ENCODE results near the gene GUCY1A1. TPM values are rescaled to one million over a fixed set of nuclear protein-coding genes. Genes with fewer than 3 reads are reported as not detected.
A peak's percentile ranks its signal among the peaks of the same experiment; 100 is the strongest.

Gene GUCY1A1, protein sequence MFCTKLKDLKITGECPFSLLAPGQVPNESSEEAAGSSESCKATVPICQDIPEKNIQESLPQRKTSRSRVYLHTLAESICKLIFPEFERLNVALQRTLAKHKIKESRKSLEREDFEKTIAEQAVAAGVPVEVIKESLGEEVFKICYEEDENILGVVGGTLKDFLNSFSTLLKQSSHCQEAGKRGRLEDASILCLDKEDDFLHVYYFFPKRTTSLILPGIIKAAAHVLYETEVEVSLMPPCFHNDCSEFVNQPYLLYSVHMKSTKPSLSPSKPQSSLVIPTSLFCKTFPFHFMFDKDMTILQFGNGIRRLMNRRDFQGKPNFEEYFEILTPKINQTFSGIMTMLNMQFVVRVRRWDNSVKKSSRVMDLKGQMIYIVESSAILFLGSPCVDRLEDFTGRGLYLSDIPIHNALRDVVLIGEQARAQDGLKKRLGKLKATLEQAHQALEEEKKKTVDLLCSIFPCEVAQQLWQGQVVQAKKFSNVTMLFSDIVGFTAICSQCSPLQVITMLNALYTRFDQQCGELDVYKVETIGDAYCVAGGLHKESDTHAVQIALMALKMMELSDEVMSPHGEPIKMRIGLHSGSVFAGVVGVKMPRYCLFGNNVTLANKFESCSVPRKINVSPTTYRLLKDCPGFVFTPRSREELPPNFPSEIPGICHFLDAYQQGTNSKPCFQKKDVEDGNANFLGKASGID
- total RNA-seq = 29.4 to 33.9 TPM (median 30.9 TPM) in 3 replicates
- long read RNA-seq, transcript GUCY1A1-205 (10 exons, 2,715 nt) = minor isoform, 5 of 37 reads
- long read RNA-seq, transcript GUCY1A1-210 (9 exons, 2,656 nt) = major isoform, 15 of 37 reads
- long read RNA-seq, partial matches to known transcripts = 4 of 37 reads
- long read RNA-seq, other reads (novel, unspliced or antisense) = 12 of 37 reads

DNA sequence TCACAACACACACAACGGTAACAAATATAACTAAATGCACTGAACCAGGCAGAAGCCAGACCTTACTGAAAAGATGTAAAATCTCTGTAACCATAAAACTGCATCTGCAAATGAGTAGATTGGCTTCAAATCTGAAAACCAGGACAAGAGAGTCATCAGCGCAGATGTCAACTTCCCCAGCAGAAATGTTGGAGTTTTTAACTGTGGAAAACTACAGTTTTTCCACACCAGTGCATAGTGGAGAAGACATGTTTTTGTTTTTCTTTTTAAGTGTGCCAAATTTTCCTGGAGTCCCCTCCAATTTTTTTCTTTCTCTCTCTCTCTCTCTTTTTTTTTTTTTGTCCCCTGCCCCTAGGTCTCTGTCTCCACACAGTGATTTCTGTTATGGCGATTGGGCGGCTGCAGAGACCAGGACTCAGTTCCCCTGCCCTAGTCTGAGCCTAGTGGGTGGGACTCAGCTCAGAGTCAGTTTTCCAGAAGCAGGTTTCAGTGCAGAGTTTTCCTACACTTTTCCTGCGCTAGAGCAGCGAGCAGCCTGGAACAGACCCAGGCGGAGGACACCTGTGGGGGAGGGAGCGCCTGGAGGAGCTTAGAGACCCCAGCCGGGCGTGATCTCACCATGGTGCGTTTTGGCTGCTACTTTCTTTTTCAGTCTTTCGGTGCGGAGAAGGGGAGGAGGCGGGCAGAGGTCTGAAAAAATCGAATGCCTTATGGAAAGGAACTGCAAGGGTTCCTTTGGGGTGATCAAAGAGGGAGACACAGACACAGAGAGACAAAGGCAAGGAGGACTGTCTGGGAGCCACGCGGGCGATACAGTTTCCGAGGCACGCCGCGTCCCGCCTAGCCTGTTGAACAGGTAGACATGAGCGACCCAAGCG, at the start of gene GUCY1A1:
Gene GUCY1A1, plus strand, starts transcription at position 505 of the 878 bp plus-strand sequence. CDS start 30,020 bp downstream, outside the sequence.
- Mint-ChIP-seq H3K4me1 (ENCODE audit: low read depth) (peaks cover 43% of the 10 kb centered on the region), H3K4me3 (ENCODE audit: unreplicated experiment) (peak within 1 kb of the TSS; percentile 86), H3K36me3 (ENCODE audit: low read depth) (peaks cover 1% of the 10 kb centered on the region), H3K27ac (ENCODE audit: unreplicated experiment) (peak within 1 kb of the TSS; percentile 84), H3K27me3 (ENCODE audit: low read depth) (peaks cover 1% of the 10 kb centered on the region), H3K9me3 (ENCODE audit: low read depth) (no peaks in the 10 kb centered on the region)
- DNase-seq (ENCODE audit: low spot score) = no peak
- TF ChIP-seq, protein P1, sequence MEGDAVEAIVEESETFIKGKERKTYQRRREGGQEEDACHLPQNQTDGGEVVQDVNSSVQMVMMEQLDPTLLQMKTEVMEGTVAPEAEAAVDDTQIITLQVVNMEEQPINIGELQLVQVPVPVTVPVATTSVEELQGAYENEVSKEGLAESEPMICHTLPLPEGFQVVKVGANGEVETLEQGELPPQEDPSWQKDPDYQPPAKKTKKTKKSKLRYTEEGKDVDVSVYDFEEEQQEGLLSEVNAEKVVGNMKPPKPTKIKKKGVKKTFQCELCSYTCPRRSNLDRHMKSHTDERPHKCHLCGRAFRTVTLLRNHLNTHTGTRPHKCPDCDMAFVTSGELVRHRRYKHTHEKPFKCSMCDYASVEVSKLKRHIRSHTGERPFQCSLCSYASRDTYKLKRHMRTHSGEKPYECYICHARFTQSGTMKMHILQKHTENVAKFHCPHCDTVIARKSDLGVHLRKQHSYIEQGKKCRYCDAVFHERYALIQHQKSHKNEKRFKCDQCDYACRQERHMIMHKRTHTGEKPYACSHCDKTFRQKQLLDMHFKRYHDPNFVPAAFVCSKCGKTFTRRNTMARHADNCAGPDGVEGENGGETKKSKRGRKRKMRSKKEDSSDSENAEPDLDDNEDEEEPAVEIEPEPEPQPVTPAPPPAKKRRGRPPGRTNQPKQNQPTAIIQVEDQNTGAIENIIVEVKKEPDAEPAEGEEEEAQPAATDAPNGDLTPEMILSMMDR (IDR thresholded peaks at IDR 0.05) = peak; percentile 20

DNA sequence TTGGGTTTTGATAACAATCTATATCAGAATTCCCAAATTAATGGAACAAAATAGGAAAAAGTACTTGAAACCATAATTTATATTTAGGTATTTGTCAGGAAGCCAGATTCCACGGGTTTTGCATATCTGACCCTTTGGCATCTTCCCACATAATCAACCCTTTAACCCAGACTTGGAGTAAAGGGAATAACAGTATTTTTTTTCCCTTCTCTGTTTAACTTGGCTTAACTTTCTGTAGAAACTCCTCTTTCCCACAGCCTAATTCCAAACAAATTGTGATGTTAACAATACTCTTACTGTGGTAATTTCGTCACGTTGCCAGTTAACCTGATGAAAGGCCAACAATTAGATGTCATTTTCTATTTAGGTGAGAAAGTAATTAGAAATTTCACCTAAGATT, 49.4 kb upstream of the GUCY1A1 start:
- Mint-ChIP-seq H3K27me3 (ENCODE audit: low read depth) (no peaks in the 10 kb centered on the region), H3K4me1 (ENCODE audit: low read depth) (peaks cover 43% of the 10 kb centered on the region), H3K36me3 (ENCODE audit: low read depth) (no peaks in the 10 kb centered on the region), H3K9me3 (ENCODE audit: low read depth) (no peaks in the 10 kb centered on the region), H3K27ac (ENCODE audit: unreplicated experiment) (peak overlapping the region; percentile 54), H3K4me3 (ENCODE audit: unreplicated experiment) (no peak overlapping the region)
- TF ChIP-seq, protein P1 (IDR thresholded peaks at IDR 0.05) = no peak
- DNase-seq (ENCODE audit: low spot score) = no peak

DNA sequence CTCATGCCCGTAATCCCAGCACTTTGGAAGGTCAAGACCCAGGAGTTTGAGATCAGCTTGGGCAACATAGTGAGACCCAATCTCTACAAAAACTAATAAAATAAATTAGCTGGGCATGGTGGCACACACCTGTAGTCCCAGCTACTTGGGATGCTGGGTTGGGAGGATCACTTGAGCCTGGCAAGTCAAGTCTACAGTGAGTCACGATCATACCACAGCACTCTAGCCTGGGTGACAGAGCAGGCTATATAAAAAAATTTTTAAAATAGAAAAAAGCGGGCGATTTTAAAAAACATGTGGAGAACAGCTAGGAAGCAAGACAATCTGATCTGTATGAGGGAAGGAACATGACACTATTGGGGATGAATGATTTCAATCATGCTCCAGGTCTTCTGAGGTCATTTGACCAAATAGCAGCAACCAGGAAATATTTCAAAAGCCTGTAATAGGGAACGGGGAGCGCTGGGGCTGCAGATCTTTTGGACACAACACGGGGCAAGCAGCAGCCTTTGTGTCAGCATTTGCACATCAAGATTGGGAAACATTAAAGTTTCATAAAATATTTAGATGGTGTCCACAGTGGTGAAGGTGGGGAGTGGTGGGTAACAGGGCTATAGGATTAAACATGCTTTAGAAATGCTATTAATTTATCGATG, 48.3 kb upstream of the GUCY1A1 start:
- peaks cover 46% of the 10 kb centered on the region for H3K4me1 Mint-ChIP-seq (ENCODE audit: low read depth)
- no peaks in the 10 kb centered on the region for H3K27me3 Mint-ChIP-seq (ENCODE audit: low read depth)
- H3K9me3 Mint-ChIP-seq (ENCODE audit: low read depth) = no peaks in the 10 kb centered on the region
- no peak overlapping the region for H3K27ac Mint-ChIP-seq (ENCODE audit: unreplicated experiment)
- no peak overlapping the region for H3K4me3 Mint-ChIP-seq (ENCODE audit: unreplicated experiment)
- TF ChIP-seq, protein P1 (IDR thresholded peaks at IDR 0.05) = no peak
- H3K36me3 Mint-ChIP-seq (ENCODE audit: low read depth) = no peaks in the 10 kb centered on the region
- no peak for DNase-seq (ENCODE audit: low spot score)

DNA sequence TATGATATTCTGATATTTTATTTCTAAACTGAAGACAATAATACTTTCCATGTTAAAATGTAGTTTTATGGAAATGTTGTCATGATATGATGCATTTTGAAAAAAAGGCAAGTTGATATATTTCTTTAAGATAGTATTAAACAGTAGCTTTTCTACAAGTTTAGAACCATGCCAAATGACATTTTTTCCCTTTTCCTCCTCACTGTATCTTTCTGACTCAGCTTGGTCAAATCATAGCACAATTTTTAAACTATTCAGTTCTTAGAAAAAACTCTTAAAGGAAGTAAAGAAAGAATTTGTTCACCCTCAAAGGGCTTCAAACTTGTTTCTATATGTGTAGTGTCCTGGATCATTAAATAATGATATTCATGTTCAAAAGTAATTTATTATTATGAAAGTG, 46.0 kb upstream of the GUCY1A1 start:
- no peak for DNase-seq (ENCODE audit: low spot score)
- TF ChIP-seq, protein P1 (IDR thresholded peaks at IDR 0.05) = no peak
- Mint-ChIP-seq H3K4me3 (ENCODE audit: unreplicated experiment) (no peak overlapping the region), H3K27me3 (ENCODE audit: low read depth) (no peaks in the 10 kb centered on the region), H3K4me1 (ENCODE audit: low read depth) (peaks cover 45% of the 10 kb centered on the region), H3K9me3 (ENCODE audit: low read depth) (no peaks in the 10 kb centered on the region), H3K36me3 (ENCODE audit: low read depth) (no peaks in the 10 kb centered on the region), H3K27ac (ENCODE audit: unreplicated experiment) (no peak overlapping the region)
